NCI-H146 (cell line): ENCODE data around the gene TEAD1.

Experiments used
- DNase-seq: peaks from one replicate; lab custom pipeline; 2025; lab: John Stamatoyannopoulos, UW

Gene TEAD1

GRCh38 chr11:12989428-12990161 lies 315.4 kb downstream of the TEAD1 start:
- DNase-seq, result no peak

GRCh38 chr11:12990162-12990480 lies 315.9 kb downstream of the TEAD1 start:
- no peak for DNase-seq

GRCh38 chr11:12991426-12991825 lies 317.2 kb downstream of the TEAD1 start:
- no peak for DNase-seq

GRCh38 chr11:12993626-12994025 lies 319.4 kb downstream of the TEAD1 start:
- no peak for DNase-seq
